OCI-LY3 (cell line): ENCODE data around the gene CDH4.

Experiments
- CTCF ChIP-seq: fragments of 200-600, 300-600 bp; sonication (generic); IDR thresholded peaks from 2 replicates; pipeline ENCODE4 v1.5.1; 2014; ENCODE audit warnings: antibody characterized with exemption, low read length, low read depth
- EZH2phosphoT487 ChIP-seq: fragments of 200-600 bp; shearing (Covaris generic); IDR thresholded peaks from 2 replicates; pipeline ENCODE4 v1.6.1; 2018; ENCODE audit warnings: antibody characterized with exemption, mixed run types, low read depth

GRCh38 chr20:61541537-61541936 is 289.5 kb downstream of the CDH4 start:
- TF ChIP-seq CTCF = no peak
- no peak for TF ChIP-seq EZH2phosphoT487
